Measurements from ENCODE around the gene DACT2.

Gene DACT2

DNA sequence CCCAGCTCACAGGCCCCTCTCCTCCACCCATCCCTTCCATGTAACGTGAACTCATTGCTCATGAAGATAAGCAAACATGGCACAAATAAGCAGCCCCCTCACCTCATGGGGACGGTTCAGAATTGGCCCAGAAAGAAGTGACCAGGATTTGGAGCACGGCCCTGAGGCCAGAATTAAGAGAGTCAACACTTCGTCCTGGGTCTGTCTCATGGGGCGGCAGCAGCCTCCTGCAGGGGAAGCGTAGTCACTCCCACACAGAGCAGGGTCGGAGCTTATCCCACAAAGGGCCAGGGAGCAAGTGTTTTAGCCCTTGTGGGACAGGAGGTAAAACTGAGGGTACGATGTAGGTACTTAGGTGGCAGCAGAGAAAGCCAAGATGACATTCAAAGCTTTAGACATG, 28.6 kb upstream of the DACT2 start:
- no peak for DNase-seq (ENCODE audit: low read depth)
- no peak overlapping the region for H3K4me3 ChIP-seq (ENCODE audit: low read length)
- TF ChIP-seq, protein P1, sequence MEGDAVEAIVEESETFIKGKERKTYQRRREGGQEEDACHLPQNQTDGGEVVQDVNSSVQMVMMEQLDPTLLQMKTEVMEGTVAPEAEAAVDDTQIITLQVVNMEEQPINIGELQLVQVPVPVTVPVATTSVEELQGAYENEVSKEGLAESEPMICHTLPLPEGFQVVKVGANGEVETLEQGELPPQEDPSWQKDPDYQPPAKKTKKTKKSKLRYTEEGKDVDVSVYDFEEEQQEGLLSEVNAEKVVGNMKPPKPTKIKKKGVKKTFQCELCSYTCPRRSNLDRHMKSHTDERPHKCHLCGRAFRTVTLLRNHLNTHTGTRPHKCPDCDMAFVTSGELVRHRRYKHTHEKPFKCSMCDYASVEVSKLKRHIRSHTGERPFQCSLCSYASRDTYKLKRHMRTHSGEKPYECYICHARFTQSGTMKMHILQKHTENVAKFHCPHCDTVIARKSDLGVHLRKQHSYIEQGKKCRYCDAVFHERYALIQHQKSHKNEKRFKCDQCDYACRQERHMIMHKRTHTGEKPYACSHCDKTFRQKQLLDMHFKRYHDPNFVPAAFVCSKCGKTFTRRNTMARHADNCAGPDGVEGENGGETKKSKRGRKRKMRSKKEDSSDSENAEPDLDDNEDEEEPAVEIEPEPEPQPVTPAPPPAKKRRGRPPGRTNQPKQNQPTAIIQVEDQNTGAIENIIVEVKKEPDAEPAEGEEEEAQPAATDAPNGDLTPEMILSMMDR (conservative IDR thresholded peaks at IDR 0.05; ENCODE audit: low read length): no peak

DNA sequence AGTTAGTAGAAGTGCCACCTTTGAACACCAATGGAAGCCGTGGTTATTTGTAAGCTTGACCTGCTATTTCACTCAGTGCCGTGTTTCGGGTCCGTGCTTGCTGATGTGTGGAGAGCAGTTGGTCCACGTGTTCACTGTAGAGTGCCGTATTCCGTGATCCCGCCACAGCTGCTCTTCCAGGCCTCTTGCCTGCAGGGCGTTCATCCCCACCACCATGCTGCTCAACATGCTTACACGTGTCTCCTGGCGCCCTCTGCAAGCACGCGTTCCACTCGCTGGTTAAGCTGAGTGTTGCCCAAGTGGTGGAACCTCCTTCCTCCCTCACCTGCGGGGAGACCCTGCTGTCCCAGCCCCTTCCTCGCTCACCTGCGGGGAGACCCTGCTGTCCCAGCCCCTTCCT, 28.0 kb upstream of the DACT2 start:
- no peak overlapping the region for H3K4me3 ChIP-seq (ENCODE audit: low read length)
- TF ChIP-seq, protein P1 (conservative IDR thresholded peaks at IDR 0.05; ENCODE audit: low read length): no peak
- DNase-seq (ENCODE audit: low read depth): no peak

DNA sequence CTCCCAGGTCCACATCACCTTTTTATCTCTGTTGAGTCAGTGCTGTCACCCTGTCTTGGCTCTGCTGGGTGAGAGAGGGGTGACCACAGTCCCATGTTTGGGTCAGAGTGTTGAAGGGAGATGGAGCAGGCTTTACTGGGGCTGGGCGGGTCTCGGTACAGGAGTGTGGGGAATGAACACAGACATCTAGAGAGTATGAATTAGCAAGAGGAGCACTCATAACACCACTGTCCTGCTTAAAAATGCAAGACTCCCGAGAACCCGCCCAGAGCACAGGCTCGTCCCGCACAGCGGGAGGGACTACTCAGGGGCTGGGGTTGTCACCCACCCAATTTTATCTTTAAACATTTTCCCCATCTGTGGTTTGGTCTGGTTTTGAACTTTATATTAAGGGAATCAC, 27.5 kb upstream of the DACT2 start:
- DNase-seq (ENCODE audit: low read depth): no peak
- TF ChIP-seq, protein P1 (conservative IDR thresholded peaks at IDR 0.05; ENCODE audit: low read length): no peak
- no peak overlapping the region for H3K4me3 ChIP-seq (ENCODE audit: low read length)

DNA sequence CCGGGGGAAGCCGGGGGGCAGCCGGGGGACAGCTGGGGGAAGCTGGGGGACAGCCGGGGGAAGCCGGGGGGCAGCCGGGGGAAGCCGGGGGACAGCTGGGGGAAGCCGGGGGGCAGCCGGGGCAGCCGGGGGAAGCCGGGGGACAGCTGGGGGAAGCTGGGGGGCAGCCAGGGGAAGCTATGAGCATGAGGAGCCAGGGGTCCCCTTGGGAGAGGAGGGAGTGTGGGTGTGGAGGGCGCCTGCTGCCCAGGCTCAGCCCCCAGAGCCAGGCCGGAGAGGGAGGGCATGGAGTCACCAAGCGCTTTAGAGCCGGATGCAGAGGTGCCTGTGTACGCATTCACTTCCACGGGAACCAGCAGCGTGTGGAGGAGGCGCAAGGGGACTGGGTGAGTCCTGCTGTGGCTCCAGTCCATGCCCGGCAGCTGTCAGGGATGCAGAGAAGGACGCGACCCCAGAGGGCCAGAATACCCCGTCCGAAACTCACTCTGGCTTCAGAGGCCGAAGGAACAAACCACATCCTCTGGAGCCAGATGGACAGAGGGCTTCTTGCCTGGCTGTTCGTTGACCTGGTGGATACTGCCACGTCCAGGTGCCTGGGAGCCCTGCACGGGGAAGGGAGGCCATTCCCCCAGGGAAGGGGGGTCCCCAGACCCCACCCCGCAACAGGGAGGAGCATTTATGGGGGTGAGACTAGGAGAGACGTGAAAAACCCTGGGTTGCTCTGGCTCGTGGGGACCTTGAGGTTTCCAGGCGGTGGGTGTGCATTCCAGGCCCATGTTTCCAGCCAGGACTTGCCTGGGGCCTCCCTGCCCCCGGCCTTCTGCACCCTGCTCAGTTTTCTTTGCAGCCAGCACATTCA, 26.5 kb upstream of the DACT2 start:
- no peak overlapping the region for H3K4me3 ChIP-seq (ENCODE audit: low read length)
- DNase-seq (ENCODE audit: low read depth): no peak
- TF ChIP-seq, protein P1 (conservative IDR thresholded peaks at IDR 0.05; ENCODE audit: low read length): no peak

DNA sequence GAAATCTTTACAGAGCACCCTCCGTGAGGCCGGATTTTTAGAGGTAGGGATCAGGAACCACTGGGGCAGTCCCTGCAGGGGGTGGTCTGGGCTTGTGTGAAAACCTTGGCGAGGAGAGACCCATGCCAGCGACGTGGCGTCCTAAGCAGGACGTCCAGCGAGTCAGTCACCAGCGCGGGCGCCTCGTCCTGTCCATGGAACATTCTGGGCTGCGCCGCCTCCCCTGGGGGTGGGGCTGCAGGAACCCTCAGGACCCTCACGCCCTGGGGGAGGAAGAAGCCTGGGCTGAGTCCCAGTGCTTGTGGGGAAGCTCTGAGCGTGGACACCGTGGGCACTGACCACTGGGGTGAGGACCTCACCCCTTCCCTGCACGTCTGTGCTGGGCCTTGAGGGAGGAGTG, 25.7 kb upstream of the DACT2 start:
- TF ChIP-seq, protein P1 (conservative IDR thresholded peaks at IDR 0.05; ENCODE audit: low read length): no peak
- no peak overlapping the region for H3K4me3 ChIP-seq (ENCODE audit: low read length)

DNA sequence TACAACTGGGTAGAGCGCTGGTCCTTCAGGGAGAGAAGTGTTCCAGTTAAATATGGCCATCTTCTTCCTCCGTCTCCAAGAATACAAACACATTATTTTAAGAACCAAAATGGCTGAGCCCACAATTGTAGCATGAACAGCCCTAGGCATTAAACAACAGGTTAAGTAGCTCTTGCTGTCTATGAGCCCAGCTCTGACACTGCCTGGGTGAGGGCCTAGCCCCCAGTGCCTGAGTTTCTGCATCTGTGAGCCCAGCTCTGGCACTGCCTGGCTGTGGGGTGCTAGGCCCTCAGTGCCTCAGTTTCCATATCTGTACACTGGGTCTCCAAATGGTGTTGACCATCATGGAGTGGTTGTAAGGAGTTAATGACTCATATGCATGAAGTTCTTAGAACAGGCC, 24.8 kb upstream of the DACT2 start:
- no peak for DNase-seq (ENCODE audit: low read depth)
- TF ChIP-seq, protein P1 (conservative IDR thresholded peaks at IDR 0.05; ENCODE audit: low read length): no peak
- H3K4me3 ChIP-seq (ENCODE audit: low read length): no peak overlapping the region

More for the DNA sequence above, 25.7 kb upstream of the DACT2 start:
- DNase-seq (ENCODE audit: low read depth): no peak
